Common myeloid progenitor, CD34-positive (primary cell): Measurements from ENCODE around the gene UMODL1.
A peak's percentile ranks its signal among the peaks of the same experiment; 100 is the strongest.

Experiments used
- CTCF ChIA-PET: fragments of 350-600 bp; sonication (Branson Sonifier 250); formaldehyde crosslinking; loops from one replicate; lab custom pipeline; 2021; ENCODE audit warnings: antibody characterized with exemption; lab: Charles Lee
- POLR2A ChIA-PET: fragments of 350-600 bp; sonication (Branson Sonifier 250); formaldehyde crosslinking; loops from one replicate; lab custom pipeline; 2021; ENCODE audit warnings: antibody characterized with exemption; lab: Charles Lee
- DNase-seq, 3 donors: peaks; one replicate each; pipeline versions ENCODE4 v3.0.0 to v3.0.0-alpha.2; 2013
- H3K27ac ChIP-seq, 2 experiments: 1 replicate in 1 of 2; 2 replicates in 1 of 2; pipeline ENCODE4 v1.7.0; 2013; ENCODE audit warnings: inconsistent platforms in 2 of 2, low read length in 2 of 2, mild to moderate bottlenecking in 2 of 2, low read depth in 1 of 2, moderate library complexity in 1 of 2; ENCODE audit not compliant: severe bottlenecking in 2 of 2, insufficient read depth in 1 of 2, poor library complexity in 1 of 2
- H3K27me3 ChIP-seq, 5 experiments: replicated peaks in 2 of 5; 1 replicate in 3 of 5; 2 replicates in 2 of 5; pipeline versions ENCODE4 v1.6.1 to v1.7.0; 2013; ENCODE audit warnings: low read length in 4 of 5, mild to moderate bottlenecking in 2 of 5, moderate library complexity in 2 of 5, inconsistent platforms in 1 of 5; ENCODE audit not compliant: insufficient read depth in 5 of 5, control insufficient read depth in 4 of 5
- H3K36me3 ChIP-seq, 4 experiments: 1 replicate in 2 of 4; 2 replicates in 2 of 4; pipeline versions ENCODE4 v1.6.1 to v1.7.0; 2013; ENCODE audit warnings: low read length in 3 of 4, control low read depth in 1 of 4, mild to moderate bottlenecking in 1 of 4; ENCODE audit not compliant: control insufficient read depth in 4 of 4, insufficient read depth in 4 of 4
- H3K4me1 ChIP-seq, 4 experiments: 1 replicate in 3 of 4; 2 replicates in 1 of 4; pipeline versions ENCODE4 v1.6.1 to v1.7.1; 2013; ENCODE audit warnings: low read length in 3 of 4, mild to moderate bottlenecking in 3 of 4, control low read depth in 1 of 4, inconsistent platforms in 1 of 4, moderate library complexity in 1 of 4; ENCODE audit not compliant: control insufficient read depth in 4 of 4, insufficient read depth in 4 of 4; ENCODE audit errors: control extremely low read depth in 1 of 4
- H3K4me3 ChIP-seq, 7 experiments: 1 replicate in 4 of 7; 2 replicates in 3 of 7; pipeline versions ENCODE4 v1.5.1 to v1.7.0; 2013; ENCODE audit warnings: mild to moderate bottlenecking in 7 of 7, low read length in 6 of 7, moderate library complexity in 6 of 7, inconsistent platforms in 2 of 7, low read depth in 2 of 7, control low read depth in 1 of 7; ENCODE audit not compliant: insufficient read depth in 4 of 7, control insufficient read depth in 1 of 7; ENCODE audit errors: extremely low read depth in 1 of 7
- H3K9me3 ChIP-seq, 5 experiments: 1 replicate in 4 of 5; 2 replicates in 1 of 5; pipeline versions ENCODE4 v1.6.1 to v1.7.1; 2013; ENCODE audit warnings: low read length in 4 of 5, mild to moderate bottlenecking in 2 of 5, inconsistent platforms in 1 of 5, low read depth in 1 of 5, moderate library complexity in 1 of 5; ENCODE audit not compliant: control insufficient read depth in 4 of 5, insufficient read depth in 2 of 5; ENCODE audit errors: control extremely low read depth in 1 of 5
- WGBS: methylation state at CpG from one replicate; pipeline ENCODE4 v1.1.5; 2013; ENCODE audit not compliant: insufficient coverage; 5-methylcytosine and 5-hydroxymethylcytosine counted together

UMODL1 gene

DNA sequence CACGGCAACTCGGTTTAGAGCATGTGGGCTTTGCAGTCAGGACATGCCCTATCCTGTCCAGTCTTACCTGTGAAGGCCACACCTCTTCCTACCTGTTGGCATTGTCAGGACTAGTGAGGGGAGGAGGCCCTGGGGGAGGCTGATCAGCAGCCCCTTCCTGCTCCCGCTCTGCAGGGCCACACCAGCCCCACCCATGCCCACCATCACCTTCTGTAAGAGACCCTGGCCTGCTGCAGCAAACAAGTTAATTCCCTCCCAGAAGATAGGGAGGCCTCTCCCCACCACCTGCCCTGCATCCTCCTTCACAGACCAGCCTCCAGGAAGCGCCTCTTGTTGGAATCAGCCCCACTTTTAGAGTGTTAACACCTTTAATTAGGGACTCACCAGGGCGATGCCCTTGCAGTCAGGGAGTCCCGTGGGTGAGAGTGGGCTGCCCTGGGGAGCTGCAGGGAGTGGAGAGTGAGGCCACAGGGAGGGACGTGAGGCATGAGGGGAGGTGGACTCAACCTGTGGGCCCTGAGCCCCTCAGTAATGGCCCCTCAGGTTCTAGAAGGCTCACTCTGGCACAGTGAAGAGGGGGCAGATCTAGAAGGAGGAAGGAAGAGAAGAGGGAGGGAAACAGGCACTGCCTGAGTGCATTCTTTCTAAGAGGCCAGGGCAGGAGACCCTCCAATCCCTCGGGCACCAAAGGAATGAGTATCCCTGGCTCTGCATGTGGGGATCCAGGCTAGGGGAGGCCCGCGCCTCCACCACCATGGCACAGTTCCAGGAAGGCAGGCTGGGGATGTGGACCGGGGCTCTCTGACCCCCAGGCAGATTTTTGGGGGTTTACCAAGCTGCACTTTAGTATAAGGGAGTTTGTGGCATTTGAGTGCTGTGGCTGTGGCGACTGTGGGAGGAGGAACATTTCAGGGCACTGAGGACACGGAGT is 8.2 kb downstream of the UMODL1 start:
- H3K4me1 ChIP-seq = peaks cover 0 to 24% (median 23%) of the 10 kb centered on the region in 4 experiments
- no peaks in the 10 kb centered on the region for H3K27me3 ChIP-seq
- 82% methylated on average over 9 of the region's 13 CpGs for WGBS
- DNase-seq = no peak
- CTCF ChIA-PET = interaction anchor here (0.8 to 5.0 kb wide), 3 partner anchors 15 to 55 kb away, joined by 3 to 21 read pairs (median 3); no protein-coding TSS in a partner anchor
- no peak overlapping the region for H3K4me3 ChIP-seq
- no peaks in the 10 kb centered on the region for H3K9me3 ChIP-seq
- POLR2A ChIA-PET = no interaction called here
- no peak overlapping the region for H3K27ac ChIP-seq
- H3K36me3 ChIP-seq = no peaks in the 10 kb centered on the region

DNA sequence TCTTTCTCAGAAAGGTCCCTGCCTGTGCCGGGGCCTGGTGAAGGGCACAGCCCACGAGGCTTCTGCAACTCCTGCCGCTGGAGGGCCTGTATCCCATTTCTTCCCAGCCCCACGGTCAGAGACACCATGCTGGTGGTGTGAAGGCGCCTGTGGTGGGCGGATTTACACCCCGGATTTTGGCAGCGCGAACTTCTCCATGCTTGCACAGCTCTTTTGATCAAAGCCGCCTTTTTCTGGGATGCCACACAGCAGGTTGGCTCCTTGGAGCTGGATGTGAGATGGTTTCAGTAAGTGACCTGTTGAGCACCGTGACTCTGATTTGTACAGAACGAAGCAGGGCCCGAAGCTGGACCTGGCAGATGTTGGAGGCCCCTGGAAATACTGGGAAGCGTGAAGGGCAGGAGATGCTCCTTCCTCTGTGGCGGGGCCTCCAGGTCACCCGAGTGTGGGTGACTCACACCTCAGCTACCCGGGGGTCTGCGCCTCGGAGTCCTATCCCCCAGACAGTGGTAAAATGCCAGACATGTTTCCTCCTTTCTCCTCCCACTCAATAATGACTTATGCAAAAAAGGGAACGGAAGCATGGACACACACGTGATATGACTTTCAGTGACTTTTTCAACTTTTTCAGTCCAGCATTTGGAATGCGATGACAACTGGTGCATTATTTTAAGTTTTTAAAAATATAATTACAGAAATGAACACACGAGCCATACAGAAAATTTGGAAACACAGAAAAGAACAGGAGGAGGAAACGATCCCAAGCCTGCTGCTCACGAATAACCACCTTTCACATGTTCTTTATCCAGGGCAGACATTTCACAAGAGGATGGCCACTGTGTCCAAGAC is 9.0 kb downstream of the UMODL1 start:
- 80% methylated on average over 18 of the region's 25 CpGs for WGBS
- ChIA-PET POLR2A (interaction anchor here (1.1 to 1.6 kb wide), 2 partner anchors 16 to 28 kb away, joined by 5 to 6 read pairs; no protein-coding TSS in a partner anchor), CTCF (interaction anchor here (0.8 to 5.0 kb wide), 5 partner anchors 12 to 55 kb away, joined by 3 to 21 read pairs (median 8); no protein-coding TSS in a partner anchor)
- peak; percentile 33 to 70 (median 60) for DNase-seq
- H3K27ac ChIP-seq = no peak overlapping the region
- no peaks in the 10 kb centered on the region for H3K27me3 ChIP-seq
- H3K4me1 ChIP-seq = peaks cover 0 to 24% (median 23%) of the 10 kb centered on the region in 4 experiments
- H3K36me3 ChIP-seq = no peaks in the 10 kb centered on the region
- H3K4me3 ChIP-seq = no peak overlapping the region
- no peaks in the 10 kb centered on the region for H3K9me3 ChIP-seq

DNA sequence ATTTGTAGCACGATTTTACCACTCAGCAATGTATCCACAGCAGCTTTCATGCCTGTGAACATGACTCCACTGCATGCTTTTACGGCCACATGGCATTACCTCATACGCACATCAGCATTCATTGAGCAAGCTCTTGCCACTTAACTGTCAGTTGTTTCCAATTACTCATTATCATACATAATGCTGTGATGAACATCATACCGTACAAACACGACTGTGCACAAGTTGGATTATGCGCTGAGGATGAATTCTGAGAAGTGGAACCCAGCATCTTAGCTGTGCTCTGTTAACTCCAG is 9.6 kb downstream of the UMODL1 start:
- no peaks in the 10 kb centered on the region for H3K9me3 ChIP-seq
- CTCF ChIA-PET = interaction anchor here (1.2 to 5.0 kb wide), 5 partner anchors 12 to 36 kb away, joined by 3 to 21 read pairs (median 8); no protein-coding TSS in a partner anchor
- no peak overlapping the region for H3K27ac ChIP-seq
- peaks cover 0 to 24% (median 23%) of the 10 kb centered on the region in 4 experiments for H3K4me1 ChIP-seq
- 88% methylated on average over 6 of the region's 6 CpGs for WGBS
- no peaks in the 10 kb centered on the region for H3K27me3 ChIP-seq
- DNase-seq = peak in 2 of 3 donors; percentile 22 to 40
- POLR2A ChIA-PET = interaction anchor here (1.1 to 1.6 kb wide), 2 partner anchors 17 to 27 kb away, joined by 5 to 6 read pairs; no protein-coding TSS in a partner anchor
- no peak overlapping the region for H3K4me3 ChIP-seq
- no peaks in the 10 kb centered on the region for H3K36me3 ChIP-seq

DNA sequence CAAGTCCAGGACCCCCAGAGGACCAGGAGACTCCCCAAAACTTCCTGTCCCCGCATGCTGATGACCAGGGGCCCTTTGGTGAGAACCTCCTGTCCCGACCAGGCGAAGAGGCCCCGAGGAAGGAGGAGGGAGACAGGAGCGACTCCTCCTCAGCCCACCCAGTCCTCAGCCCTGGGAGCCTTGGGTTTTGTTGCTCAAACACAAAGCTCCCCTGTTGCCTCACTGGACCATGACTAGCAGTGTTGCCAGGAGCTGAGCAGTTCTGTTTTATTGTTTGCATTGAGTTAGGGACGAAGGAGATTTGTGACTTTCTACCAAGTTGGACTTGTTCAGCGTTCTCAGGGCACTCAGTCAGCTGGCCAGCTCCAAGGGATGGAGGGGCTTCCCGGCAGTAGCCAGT is 10.0 kb downstream of the UMODL1 start:
- H3K4me1 ChIP-seq = peaks cover 0 to 24% (median 23%) of the 10 kb centered on the region in 4 experiments
- no peak overlapping the region for H3K4me3 ChIP-seq
- H3K27me3 ChIP-seq = no peaks in the 10 kb centered on the region
- 85% methylated on average over 4 of the region's 8 CpGs for WGBS
- ChIA-PET CTCF (interaction anchor here (1.2 to 5.0 kb wide), 5 partner anchors 11 to 53 kb away, joined by 3 to 21 read pairs (median 8); no protein-coding TSS in a partner anchor), POLR2A (interaction anchor here (1.1 to 1.6 kb wide), 2 partner anchors 17 to 27 kb away, joined by 5 to 6 read pairs; no protein-coding TSS in a partner anchor)
- no peaks in the 10 kb centered on the region for H3K36me3 ChIP-seq
- no peaks in the 10 kb centered on the region for H3K9me3 ChIP-seq
- DNase-seq = no peak
- no peak overlapping the region for H3K27ac ChIP-seq

DNA sequence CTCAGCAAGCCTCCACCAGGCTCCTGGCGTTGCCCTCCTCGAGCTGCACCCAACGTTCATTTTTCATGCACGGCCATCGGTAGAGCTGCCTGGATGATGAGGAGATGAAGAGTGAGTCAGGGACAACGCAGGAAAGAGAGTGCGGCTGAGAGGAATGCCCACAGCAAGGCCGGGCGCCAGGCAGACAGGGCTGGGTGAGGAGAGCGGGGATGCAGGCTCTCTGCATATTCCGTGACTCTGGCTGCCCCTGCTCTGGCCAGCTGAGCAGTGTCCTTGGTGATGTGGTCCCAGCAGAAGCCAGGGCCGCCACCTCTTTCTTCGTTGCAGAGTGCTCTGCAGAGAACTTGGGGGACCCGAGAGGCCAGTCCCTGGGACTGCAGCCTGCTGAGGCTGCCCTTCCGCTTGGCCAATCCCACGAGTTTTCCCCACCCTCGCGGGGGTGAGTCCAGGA is 10.8 kb downstream of the UMODL1 start:
- H3K4me1 ChIP-seq = peaks cover 0 to 24% (median 23%) of the 10 kb centered on the region in 4 experiments
- POLR2A ChIA-PET = interaction anchor here (0.6 kb wide), 1 partner anchor 30 kb away, joined by 6 read pairs; no protein-coding TSS in a partner anchor
- H3K4me3 ChIP-seq = no peak overlapping the region
- no peaks in the 10 kb centered on the region for H3K9me3 ChIP-seq
- 92% methylated on average over 16 of the region's 18 CpGs for WGBS
- DNase-seq = no peak
- no peak overlapping the region for H3K27ac ChIP-seq
- CTCF ChIA-PET = interaction anchor here (0.8 to 5.0 kb wide), 9 partner anchors 9 to 54 kb away, joined by 3 to 21 read pairs (median 5); no protein-coding TSS in a partner anchor
- H3K36me3 ChIP-seq = no peaks in the 10 kb centered on the region
- H3K27me3 ChIP-seq = no peaks in the 10 kb centered on the region

DNA sequence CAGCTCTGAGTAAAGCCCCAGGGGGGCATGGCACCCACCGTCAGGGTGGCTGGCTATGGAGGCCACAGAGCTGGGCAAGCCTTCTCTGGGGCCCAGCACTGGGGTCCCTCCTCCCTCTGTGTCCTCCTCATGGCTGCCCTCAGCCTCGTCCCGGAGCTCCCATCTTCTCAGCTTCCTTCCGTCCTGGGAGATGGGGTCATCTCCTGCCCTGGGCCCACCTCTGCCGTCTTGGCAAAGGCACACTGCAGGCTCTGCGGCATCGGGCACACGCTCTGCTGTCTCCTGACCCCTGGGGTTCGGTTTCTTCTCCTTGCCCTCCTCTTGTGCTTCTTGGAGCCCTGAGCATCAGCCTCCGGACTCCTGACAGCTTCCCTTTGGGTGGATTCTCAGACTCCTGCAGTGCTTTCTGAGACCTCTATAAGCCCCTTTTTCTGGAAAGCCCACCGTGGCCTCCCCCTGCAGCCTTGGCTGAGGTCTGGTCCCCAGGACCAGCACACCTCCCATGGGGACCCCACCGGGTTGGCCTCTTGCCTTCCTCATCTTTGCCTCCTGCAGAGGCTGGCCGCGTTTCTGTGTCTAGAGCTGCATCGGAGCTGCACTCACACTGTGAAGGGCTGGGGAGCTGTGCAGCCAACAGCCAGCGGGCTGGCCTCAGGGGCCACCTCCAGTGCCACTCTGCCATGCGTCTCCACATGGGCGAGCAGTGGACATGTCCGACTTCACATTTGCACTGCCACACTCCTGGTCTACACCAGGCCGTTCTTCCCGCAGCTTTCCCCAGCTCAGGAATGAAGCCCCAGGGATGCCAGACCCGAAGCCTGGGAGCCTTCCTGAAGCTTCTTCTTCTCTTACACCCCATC is 11.6 kb downstream of the UMODL1 start:
- Histone ChIP-seq H3K27me3 (no peaks in the 10 kb centered on the region), H3K9me3 (no peaks in the 10 kb centered on the region), H3K36me3 (no peaks in the 10 kb centered on the region), H3K27ac (no peak overlapping the region), H3K4me1 (peaks cover 0 to 24% (median 23%) of the 10 kb centered on the region in 4 experiments), H3K4me3 (no peak overlapping the region)
- ChIA-PET CTCF (interaction anchor here (0.8 to 5.0 kb wide), 9 partner anchors 8 to 31 kb away, joined by 3 to 21 read pairs (median 5); no protein-coding TSS in a partner anchor), POLR2A (interaction anchor here (0.6 kb wide), 1 partner anchor 29 kb away, joined by 6 read pairs; no protein-coding TSS in a partner anchor)
- no peak for DNase-seq
- WGBS = 96% methylated on average over 21 of the region's 22 CpGs
